ENCODE results near the gene TRIM59.

DNA sequence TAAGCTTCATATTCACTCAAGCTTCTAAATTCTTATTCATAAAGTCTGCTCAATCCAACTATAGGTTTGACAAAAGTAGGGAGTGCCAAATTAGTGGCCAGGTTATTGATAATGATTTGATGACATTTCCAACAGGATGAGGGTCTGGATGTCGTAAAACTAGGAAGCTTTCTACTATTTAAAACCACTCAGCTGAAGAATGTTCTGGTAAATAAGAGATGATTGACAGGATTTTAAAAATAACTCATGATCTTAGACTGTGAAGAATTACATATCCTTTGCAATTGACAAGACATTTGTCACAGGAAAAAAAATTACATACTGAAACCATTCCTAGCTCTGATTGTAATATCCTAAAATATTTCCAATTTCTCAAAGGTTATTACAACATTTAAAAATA is 15.4 kb upstream of the TRIM59 start:
- TF ChIP-seq POLR2AphosphoS5 (IDR thresholded peaks at IDR 0.05; ENCODE audit: low read depth) = no peak
- TF ChIP-seq, protein P1, sequence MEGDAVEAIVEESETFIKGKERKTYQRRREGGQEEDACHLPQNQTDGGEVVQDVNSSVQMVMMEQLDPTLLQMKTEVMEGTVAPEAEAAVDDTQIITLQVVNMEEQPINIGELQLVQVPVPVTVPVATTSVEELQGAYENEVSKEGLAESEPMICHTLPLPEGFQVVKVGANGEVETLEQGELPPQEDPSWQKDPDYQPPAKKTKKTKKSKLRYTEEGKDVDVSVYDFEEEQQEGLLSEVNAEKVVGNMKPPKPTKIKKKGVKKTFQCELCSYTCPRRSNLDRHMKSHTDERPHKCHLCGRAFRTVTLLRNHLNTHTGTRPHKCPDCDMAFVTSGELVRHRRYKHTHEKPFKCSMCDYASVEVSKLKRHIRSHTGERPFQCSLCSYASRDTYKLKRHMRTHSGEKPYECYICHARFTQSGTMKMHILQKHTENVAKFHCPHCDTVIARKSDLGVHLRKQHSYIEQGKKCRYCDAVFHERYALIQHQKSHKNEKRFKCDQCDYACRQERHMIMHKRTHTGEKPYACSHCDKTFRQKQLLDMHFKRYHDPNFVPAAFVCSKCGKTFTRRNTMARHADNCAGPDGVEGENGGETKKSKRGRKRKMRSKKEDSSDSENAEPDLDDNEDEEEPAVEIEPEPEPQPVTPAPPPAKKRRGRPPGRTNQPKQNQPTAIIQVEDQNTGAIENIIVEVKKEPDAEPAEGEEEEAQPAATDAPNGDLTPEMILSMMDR (IDR thresholded peaks at IDR 0.05; ENCODE audit: insufficient read depth, low read length) = no peak
- TF ChIP-seq, protein P2, sequence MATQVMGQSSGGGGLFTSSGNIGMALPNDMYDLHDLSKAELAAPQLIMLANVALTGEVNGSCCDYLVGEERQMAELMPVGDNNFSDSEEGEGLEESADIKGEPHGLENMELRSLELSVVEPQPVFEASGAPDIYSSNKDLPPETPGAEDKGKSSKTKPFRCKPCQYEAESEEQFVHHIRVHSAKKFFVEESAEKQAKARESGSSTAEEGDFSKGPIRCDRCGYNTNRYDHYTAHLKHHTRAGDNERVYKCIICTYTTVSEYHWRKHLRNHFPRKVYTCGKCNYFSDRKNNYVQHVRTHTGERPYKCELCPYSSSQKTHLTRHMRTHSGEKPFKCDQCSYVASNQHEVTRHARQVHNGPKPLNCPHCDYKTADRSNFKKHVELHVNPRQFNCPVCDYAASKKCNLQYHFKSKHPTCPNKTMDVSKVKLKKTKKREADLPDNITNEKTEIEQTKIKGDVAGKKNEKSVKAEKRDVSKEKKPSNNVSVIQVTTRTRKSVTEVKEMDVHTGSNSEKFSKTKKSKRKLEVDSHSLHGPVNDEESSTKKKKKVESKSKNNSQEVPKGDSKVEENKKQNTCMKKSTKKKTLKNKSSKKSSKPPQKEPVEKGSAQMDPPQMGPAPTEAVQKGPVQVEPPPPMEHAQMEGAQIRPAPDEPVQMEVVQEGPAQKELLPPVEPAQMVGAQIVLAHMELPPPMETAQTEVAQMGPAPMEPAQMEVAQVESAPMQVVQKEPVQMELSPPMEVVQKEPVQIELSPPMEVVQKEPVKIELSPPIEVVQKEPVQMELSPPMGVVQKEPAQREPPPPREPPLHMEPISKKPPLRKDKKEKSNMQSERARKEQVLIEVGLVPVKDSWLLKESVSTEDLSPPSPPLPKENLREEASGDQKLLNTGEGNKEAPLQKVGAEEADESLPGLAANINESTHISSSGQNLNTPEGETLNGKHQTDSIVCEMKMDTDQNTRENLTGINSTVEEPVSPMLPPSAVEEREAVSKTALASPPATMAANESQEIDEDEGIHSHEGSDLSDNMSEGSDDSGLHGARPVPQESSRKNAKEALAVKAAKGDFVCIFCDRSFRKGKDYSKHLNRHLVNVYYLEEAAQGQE (IDR thresholded peaks at IDR 0.05; ENCODE audit: insufficient replicate concordance, low read depth) = no peak
